HG03439 (cell line): ENCODE data around the gene DENND6A.
"Not testable (repeated sequence)": the region's sequence is repeated elsewhere in the genome, so short reads cannot be mapped to it uniquely, and the experiment has no call there.

ENCODE experiments used
- ATAC-seq: cut with Tn5 transposase; IDR thresholded peaks from one replicate; pipeline ENCODE4 v1.9.1; 2021; ENCODE audit warnings: mild to moderate bottlenecking, moderate library complexity; ENCODE audit not compliant: unreplicated experiment

DENND6A gene

DNA sequence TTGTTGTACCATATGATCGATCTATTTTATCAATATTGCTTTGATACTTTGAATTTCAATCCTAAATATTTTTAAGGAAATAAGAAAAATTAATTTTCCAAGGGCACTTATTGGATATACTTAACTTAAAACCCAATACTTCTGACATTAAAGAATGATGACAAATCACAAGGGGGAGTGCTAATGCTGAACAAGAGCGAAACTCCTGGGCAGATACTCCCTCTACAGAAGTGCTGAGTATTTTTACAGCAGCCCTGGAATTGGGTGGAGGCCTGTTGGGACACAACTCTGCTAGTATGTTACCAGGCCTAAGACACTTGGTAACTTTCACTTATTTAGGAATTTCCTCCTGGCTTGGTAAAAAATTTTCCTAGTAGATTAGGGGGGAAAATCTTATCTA, 46.2 kb downstream of the DENND6A start:
- no peak for ATAC-seq

DNA sequence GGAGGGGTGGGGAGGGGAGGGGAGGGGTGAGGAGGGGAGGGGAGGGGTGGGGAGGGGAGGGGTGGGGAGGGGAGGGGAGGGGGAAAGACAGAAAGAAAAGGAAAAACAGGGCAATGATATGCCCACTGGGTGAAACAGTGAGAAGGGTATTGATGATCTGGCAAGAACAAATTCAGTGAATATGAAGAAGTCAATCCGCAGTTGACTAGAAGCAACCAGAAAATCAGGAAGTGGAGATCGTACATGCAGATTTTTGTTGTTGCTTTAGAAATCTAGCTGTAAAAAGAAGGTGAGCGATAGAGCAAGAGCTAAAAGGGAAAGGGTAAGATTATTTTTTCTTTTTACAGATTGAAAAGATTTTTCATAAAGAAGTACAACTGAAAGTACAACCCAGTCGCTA, 48.1 kb downstream of the DENND6A start:
- no peak for ATAC-seq

DNA sequence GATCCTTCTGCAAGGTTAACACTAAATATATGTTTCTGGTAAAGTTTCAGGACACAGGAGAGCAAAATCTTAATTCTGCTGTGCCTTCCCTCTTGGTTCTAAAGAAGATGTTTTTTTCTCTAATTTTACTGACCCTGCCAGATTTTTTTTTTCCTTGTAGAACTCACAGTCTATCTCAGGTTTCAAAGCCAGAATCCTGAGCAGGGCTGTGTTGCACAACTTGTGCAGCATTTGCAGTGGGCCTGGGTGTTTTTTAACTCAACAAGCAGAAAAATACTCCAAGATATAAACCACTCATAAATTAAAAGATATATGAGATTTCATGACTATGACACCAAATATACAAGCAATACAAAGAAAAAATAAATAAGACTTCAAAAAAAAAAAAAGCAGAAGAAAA, 55.5 kb downstream of the DENND6A start:
- no peak for ATAC-seq

DNA sequence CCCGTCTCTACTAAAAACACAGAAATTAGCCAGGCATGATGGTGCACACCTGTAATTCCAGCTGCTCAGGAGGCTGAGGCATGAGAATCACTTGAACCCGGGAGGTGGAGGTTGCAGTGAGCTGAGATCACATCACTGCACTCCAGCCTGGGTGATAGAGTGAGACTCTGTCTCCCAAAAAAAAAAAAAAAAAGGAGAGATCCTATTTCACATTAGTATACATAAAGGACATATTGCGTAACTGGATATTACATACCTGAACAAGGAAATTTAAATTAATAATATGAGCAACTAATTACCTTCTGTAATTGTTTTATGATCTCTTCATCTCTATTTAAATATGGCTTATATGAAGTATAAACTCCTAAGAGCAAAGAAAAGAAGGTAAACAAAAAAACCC, 58.6 kb downstream of the DENND6A start:
- not testable (repeated sequence) for ATAC-seq

DNA sequence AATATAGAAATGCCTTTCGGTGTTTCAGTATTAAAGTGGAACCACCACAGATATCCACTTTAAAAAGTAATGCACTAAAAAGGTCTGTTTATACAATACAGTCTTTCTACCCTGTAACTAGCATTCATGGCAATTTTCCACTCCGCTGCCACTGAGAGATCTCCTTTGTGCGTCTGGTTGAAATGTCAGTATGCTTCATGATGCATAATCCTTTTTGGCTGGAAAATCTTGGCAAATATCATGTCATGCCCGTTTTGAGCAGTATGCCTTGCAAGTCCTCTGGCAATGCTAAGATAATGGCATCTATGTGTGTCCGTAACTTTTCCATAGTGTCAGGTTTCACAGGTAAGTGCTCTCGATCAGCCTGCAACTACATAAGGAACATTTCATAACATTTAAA, 64.9 kb downstream of the DENND6A start:
- ATAC-seq = no peak

DNA sequence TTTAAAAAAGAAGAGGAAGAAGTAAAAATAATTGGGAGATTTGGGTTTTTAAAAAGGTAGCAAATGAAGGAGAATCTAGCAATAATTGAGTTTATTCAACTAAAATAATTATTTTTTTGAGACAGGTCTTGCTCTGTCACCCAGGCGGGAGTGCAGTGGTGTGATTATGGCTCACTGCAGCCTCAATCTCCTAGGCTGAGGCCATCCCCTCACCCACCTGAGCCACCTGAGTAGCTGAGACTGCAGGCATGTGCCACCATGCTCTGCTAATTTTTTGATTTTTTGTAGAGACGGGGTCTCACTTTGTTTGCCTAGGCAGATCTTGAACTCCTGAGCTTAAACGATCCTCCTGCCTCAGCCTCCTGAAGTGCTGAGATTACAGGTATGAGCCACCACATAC, 68.1 kb downstream of the DENND6A start:
- ATAC-seq = no peak

DNA sequence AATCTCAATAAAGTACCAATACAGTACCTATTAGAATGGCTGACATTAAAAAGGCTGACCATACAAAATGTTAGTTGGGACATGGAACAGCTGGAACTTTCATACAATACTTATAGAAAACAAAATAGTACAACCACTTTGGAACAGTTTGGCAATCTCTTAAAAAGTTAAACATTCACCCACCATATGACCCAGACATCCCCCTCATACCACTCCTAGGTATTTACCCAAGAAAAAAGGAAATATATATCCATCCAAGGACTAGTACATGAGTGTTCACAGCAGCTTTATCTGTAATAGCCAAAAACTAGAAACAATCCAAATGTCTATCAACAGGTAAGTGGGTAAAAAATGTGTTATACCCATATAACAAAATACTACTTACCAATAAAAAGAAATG, 70.5 kb downstream of the DENND6A start:
- no peak for ATAC-seq

DNA sequence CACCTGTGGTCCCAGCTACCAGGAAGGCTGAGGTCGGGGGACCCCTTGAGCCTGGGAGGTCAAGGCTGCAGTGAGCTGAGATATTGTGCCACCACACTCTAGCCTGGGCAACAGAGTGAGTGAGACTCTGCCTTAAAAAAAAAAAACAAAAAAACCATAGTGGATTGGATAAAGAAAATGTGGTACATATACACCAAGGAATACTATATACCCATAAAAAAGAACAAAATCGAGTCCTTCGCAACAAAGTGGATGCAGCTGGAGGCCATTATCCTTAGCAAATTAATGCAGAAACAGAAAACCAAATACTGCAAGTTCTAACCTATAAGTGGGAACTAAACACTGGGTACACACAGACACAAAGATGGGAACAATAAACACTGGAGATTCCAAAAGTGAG, 75.1 kb downstream of the DENND6A start:
- ATAC-seq = no peak

DNA sequence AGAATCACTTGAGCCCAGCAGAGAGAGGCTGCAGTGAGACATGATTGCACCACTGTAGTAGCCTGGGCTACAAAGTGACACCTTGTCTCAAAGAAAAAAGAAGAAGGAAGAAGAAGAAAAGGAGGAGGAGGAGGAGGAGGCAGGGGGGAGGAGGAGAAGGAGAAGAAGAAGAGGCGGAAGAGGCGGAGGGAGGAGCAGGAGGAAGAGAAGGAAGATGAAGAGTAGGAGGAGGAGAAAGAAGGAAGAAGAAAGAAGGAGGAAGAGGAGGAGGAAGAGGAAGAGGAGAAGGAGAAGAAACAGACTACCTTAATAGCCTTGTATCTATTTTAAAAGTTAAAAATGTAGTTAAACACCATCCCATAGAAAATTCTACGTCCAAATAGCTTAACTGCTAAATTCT, 76.6 kb downstream of the DENND6A start:
- ATAC-seq = no peak

DNA sequence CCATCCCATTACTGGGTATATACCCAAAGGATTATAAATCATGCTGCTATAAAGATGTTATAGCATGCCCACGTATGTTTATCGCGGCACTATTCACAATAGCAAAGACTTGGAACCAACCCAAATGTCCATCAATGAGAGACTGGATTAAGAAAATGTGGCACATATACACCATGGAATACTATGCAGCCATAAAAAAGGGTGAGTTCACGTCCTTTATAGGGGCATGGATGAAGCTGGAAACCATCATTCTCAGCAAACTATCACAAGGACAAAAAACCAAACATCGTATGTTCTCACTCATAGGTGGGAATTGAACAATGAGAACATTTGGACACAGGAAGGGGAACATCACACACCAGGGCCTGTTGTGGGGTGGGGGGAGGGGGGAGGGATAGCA, 81.0 kb downstream of the DENND6A start:
- ATAC-seq = not testable (repeated sequence)

DNA sequence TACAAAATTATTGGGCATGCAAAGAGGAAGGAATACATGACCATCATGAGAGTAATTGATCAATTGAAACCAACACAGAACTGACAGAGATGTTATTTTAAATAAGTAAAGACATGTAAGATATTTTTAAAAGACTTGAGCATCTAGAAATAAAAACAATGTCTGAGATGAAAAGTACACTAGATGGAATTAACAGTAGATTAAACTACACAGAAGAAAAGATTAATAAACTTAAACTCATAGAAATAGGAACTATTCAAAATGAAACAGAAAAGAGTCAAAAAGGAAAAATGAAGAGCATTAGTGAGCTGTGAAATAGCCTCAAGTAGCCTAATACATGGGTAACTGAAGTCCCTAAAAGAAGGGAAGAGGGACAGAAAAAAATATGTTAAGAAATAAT, 87.2 kb downstream of the DENND6A start:
- no peak for ATAC-seq

DNA sequence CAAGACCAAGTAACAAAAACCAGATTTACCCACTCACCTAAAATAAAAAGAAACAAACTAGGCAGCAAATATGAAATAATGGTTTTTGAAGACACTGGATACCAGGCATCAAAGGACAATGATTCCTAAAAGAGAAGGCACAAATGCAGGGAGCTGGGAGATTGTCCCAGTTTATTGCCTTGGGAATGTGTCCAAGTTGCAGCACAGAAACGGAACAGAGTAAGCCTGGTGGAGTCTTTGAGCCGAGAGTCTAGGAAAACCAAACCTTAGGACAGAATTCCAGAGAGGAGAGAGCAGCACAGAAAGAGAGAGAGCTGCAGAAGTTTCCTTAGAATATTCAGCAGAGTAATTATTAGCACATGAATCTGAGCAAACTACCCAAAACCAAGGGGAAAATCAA, 87.9 kb downstream of the DENND6A start:
- no peak for ATAC-seq

DNA sequence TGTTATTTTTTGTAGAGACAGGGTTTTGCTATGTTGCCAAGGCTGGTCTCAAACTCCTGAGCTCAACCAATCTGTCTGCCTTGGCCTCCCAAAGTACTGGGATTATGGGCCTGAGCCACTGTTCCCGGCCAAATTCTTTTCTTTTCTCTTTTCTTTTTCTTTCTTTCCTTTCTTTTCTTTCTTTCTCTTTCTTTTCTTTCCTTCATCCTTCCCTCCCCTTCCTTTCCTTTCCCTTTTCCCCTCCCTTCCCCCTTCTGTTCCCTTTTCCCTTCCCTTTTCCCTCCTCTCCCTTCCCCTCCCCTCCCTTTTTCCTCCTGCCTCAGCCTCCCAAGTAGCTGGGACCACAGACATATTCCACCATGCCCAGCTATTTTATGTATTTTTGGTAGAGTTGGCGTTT, 92.7 kb downstream of the DENND6A start:
- no peak for ATAC-seq

DNA sequence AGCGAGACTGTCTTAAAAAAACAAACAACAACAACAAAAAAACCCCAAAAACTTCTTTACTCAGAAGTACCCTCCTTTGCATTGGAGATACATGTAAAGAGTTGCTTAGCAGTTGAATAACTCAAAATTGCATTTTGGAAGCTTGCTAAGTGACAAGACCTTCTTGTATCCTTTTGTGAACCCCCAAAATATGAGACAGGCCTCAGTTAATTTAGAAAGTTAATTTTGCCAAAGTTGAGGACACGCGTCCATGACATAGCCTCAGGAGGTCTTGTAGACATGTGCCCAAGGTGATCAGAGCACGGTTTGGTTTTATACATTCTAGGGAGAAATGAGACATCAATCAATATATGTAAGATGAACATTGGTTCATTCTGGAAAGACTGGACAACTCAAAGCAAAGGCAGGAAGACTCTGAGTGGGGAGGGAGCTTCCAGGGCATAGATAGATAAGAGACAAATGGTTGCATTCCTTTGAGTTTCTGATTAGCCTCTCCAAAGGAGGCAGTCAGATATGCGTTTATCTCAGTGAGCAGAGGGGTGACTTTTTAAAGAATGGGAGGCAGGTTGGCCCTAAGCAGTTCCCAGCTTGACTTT, 94.0 kb downstream of the DENND6A start:
- ATAC-seq = no peak

DNA sequence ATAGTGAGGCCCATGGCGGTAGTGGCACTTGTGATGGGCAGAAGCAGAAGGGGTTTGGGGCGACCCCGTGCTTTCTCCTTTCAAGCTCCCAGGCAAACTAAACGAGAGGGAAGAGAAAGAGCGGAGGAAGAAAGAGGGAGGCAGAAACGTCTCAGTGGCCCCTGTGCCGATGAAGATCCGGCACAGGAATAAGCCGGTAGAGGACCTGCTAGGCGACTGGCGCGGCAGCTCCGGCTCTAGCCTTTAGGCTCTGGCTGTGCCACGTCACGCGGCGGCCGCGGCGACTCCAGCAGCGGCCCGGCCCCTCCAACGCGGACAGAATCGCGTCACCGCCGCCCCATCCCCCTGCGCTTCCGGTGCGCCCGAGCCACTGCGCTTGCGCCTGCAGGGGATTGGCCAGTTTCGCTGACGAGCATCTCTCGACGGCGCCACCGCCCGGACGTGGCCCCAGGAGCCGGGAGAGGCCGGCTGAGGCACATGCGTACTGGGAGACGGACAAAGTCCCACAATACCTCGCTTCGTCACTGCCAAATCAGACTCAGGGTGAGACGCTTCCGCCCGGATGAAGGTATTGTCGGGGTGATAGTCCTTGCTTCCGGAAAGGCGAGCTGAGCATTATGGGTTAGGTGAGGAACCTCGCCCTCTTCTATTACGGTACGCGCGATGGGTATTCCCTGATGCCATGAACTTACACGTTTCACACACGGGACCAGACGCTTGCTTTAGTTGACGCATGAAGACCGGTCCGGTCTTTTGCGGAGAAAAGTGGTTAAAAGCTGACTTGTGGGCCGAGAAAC, 95.6 kb downstream of the DENND6A start, which contains the start of gene ARF4:
Gene ARF4, minus strand, starts transcription at position 218 of the 797 bp plus-strand sequence. Its CDS starts 204 bp downstream, at position 14.
- peak; percentile 96 for ATAC-seq

DNA sequence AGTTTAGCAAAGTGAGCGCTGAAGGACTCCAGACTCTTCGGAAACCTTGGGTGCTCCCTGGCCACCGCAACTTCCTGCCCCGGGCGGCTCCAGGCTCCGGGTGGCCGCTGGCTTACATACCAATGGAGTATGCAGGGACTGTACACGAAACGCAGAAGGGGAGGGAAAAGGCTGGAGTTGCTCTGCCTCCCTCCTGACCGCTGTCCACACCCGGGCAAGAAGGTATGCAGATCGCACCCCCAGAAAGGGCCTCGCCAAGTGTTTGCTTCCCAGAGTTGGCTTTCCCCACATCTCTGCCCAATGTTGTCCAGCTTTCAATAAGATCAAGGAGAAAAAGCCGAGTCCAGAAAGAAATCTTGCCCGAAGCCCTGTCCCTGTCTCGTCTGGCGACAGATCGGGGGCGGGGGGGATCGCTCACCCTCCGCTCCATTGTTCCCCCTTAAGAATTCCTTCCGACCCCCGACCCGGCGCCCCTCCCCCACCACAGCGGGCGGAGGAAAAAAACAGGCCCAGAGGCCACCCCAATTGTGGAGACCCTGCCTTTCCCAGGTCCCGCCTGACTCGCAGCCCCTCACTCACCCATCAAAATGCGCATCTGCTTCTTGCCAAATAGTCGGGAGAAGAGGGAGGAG, 96.3 kb downstream of the DENND6A start:
- no peak for ATAC-seq

DNA sequence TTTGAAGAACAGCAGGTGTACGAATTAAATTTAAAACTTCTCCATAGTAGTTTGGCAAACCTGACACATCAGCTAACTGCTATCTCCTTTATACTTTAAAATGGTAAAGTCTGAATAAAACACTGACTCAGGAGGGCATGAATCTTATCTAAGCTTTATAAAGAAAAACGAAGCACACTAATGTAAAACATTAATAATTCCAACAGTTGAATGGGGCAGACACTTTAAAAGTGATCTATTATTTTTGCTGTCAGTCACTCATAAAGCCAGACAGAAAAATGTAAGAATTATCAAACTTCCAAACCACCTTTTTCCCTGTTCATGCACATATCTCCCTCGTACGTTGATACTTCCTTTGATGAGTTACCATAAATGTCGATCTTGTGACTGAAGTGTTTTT, 98.3 kb downstream of the DENND6A start:
- no peak for ATAC-seq

DNA sequence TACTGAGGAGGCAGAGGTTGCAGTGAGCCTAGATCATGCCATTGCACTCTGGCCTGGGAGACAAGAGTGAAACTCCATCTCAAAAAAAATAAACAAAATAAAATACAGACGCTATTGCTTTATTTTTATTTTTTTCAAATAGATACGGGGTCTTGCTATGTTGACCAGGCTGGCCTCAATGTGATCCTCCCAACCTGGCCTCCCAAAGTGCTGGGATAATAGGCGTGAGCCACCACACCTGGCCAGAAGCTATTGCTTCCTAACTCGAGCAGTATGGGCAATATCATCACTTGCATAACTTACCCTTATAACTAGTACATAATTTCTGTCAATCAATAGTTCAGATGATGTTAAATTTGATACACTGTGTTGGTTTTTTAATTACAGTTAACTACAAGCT, 98.7 kb downstream of the DENND6A start:
- ATAC-seq = no peak

DNA sequence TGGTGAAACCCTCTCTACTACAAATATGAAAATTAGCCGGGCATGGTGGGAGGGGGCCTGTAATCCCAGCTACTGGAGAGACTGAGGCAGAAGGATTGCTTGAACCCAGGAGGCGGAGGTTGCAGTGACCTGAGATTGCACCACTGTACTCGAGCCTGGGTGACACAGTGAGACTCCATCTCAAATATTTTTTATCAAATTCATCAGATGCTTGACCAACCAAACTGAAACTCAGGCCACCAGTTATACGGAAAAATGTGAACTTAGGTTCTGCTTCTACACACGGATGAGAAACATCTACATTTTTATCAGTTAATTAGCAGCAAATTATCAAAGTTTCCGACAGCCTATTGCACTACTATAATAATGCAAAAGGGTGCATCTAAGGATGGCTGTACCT, 100.6 kb downstream of the DENND6A start:
- no peak for ATAC-seq

DNA sequence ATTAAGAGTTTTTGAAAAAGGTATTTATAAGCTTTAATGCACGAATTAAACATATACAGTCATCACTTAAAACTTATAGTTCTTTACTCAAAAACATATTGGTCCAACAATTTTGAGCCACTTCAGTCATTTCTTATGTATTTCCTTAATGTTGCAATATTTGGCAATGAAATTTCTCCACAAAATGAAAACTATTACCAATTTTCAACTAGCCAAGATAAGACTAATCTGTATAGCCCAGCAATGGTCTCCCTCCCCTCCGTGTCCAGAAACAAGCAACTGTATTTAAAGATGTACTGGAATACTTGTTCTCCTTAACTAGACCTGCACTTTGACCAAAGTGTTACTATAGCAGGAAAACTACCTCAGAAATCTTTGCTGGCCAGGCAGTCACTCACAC, 105.0 kb downstream of the DENND6A start:
- ATAC-seq = no peak

DNA sequence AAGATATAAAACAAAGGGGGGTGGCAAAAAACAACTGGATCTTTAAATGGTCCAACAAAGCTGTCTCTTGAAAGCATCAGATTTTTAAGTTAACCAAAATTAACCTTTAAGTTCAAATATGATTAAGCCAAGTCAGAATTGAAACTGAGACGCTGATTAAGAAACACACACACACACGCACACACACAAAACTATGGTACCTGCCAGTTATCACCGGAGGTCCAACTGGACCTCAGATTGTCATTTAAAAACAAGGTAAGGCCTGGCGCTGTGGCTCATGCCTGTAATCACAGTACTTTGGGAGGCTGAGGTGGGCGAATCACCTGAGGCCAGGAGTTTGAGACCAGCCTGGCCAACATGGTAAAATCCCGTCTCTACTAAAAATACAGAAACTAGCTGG, 106.1 kb downstream of the DENND6A start:
- no peak for ATAC-seq

DNA sequence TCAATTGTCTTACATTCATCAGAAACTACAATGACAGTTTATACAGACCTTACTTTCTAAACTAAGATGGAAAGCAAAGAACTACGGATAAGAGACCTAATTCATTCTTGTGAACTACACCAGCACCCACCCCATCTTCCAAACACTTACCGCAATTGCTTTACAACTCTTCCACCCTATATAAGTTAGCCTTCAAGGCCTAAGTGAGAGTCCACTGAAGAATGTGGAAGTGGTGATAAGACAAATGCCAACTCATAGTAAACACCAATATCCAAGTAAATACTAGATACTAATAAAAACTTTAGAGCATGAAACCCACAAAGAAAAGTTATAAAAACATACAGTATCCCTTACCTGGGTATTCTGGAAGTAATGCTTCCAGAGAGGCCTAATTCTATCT, 109.3 kb downstream of the DENND6A start:
- no peak for ATAC-seq
